Stimulated activated CD4-positive, alpha-beta T cell treated with anti-CD3 and anti-CD28 coated beads, Interleukin-2, amount 100 ng/mL, for 48 hours (primary cell): Measurements from ENCODE around the gene GAA.

Experiments used
- DNase-seq, 2 donors: peaks; one replicate each; pipeline ENCODE4 v3.0.0-alpha.2; 2020

GAA gene

DNA sequence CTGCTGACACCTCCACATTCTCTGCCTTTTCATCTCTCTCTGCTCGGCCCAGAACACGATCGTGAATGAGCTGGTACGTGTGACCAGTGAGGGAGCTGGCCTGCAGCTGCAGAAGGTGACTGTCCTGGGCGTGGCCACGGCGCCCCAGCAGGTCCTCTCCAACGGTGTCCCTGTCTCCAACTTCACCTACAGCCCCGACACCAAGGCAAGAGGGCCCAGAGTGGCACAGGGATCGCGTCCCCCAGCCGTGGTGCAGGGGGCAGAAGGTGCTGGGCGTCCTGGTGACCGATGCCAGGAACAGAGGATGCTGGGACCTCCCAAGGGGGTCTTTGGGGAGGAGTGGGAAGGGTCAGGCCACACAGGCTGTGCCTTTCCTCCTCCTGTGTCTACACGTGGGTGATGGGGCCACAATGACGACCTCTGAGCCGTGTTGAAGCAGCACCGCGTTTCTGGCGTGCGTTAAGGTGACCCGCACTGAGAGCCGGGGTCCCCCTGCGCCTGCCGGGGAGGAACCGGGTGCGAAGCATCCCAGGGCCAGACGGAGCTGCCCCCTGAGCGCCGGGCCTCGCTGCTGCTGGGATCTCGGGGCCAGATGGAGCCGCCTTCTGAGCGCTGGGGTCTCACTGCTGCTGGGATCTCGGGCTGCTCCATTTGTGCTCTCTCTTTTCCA, 17.4 kb downstream of the GAA start:
- DNase-seq = no peak

DNA sequence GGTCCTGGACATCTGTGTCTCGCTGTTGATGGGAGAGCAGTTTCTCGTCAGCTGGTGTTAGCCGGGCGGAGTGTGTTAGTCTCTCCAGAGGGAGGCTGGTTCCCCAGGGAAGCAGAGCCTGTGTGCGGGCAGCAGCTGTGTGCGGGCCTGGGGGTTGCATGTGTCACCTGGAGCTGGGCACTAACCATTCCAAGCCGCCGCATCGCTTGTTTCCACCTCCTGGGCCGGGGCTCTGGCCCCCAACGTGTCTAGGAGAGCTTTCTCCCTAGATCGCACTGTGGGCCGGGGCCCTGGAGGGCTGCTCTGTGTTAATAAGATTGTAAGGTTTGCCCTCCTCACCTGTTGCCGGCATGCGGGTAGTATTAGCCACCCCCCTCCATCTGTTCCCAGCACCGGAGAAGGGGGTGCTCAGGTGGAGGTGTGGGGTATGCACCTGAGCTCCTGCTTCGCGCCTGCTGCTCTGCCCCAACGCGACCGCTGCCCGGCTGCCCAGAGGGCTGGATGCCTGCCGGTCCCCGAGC, 17.9 kb downstream of the GAA start:
- no peak for DNase-seq

DNA sequence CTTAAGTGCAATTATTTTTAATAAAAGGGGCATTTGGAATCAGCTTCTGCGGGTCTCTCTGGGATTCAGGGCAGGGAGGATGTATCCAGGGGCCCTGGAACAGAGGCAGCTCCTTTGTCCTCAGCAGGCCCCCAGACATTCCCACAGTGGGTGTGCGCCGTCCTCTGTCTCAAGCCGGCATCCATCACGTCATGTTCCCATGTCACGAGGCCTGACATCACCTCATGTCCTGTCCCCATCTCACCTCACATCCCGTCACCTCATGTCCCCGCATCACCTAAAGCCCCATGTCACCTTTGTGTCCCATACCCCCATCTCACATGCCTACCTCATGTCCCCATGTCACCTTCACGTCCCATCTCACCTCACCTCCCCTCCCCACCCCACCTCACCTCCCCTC, 18.5 kb downstream of the GAA start:
- no peak for DNase-seq

DNA sequence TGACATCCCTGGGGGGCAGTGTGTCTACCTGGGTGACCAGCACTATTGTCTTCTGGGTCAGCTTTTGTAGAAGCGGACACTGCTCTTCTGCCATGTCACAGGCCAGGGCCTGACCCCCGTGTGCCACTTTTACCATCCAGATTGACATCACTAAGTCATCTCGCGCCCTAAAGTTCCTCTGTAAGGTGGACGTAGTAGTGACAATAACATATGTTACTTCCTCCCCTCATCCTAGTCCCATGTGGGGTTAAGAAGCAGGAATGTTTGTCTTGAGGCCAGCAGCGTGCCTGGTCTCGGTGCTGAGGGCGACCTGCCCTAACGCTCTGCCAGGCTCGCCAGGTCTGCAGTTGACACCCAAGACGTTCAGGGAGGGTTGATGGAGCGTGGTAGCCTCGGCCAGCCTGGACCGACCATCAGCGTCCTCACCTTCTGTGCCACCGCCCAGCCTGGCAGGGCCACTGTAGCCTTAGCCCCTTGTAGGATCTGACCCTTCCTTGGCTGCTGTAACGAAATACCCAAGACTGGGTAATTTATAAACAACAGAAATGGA, 20.7 kb downstream of the GAA start:
- DNase-seq = no peak

DNA sequence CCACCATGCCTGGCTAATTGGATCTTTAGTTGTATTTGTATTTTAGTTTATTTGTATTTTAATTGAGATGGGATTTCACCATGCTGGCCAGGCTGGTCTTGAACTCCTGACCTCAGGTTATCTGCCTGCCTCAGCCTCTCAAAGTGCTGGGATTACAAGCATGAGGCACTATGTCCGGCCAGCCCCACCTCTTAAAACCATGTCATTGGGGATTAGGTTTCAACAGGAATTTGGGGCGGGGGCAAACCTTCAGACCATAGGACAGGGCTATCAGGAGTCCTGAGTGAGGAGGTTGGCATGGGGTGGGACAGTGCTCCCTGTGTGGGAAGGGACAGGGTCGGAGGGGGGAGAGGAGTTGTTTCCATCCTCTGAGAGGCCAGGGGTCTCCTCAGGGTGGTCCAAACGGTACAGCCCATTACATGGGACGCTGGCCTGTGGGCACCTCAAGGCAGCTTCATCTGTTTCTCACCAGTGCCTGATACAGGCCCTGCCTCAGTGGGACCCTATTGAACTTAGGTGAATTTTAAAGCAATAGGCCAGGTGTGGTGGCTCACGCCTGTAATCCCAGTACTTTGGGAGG, 21.6 kb downstream of the GAA start:
- DNase-seq = no peak

DNA sequence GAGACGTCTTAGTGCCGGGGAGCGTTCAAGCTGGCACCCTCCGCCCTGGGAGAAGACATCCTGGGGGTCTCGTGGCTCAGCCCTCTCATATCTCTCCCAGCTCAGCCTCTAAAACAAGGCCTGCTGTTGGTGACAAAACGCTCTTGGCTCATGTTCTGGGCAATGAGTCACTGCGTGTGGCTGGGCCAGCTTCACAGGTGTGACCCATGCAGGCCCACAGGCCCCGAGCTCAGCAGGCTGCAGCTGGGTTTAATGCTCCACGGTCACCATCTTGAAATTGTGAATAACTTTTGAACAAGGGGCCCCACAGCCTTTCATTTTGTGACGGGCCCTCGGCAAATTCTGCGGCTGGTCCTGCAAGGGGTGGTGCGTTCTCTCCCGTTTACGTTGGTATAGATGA, 22.4 kb downstream of the GAA start:
- no peak for DNase-seq

DNA sequence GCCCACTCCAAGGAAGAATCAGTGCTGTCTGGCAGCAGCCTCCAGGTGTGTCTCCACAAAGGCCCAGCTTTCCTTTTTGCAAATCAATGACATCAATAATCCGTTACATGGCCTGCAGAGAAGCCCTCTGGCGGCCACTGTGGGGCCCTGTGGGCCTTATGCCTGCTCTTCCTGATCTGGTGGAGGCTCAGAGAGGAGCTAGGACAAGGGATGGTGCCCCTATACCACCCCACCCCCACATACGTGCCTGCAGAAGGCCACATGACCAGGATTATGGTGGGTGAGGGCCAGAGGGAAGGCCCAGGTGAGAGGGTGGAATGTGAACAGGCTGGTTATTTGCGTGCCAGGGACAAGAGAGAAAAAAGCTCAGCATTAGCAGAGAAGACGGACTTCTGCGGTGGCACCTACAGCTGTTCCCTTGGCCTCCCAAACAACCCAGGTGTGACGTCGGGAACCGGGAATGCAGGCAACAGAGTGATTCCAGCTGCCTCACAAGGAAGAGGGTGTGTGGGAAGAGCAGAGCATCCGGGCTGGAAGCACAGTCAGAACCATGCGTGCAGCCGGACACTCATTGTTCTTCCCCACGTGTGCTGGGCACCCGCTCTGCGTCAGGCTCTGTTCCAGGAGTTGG, 23.1 kb downstream of the GAA start:
- no peak for DNase-seq

DNA sequence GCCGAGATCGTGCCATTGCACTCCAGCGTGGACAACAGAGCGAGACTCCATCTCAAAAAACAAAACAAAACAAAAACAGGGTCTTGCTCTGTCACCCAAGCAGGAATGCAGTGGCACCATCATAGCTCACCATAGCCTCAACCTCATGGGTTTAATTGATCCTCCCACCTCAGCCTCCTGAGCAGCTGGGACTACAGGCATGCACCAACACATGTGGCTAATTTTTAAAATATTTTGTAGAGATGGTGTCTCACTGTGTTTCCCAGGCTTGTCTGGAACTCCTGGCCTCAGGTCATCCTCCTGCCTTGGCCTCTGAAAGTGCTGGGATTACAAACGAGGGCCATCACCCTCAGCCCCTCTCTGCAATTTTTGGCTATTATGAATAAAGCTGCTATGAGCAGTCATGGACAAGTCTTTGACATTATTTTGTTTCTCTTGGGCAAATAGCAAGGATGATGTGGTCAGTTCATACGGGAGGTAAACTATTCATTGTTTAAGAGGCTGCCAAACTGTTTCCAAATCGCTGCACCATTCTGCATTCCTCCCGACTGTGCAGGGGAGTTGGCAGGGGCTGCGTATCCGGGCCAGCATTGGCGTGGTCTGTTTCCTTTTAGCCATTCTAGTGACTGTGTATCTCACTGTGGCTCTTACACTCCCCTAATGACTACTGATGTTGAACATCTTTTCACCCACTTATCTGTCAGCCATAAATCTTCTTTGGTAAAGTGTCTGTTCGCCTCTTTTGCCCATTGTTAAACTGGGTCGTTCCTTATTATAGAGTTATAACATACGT, 24.5 kb downstream of the GAA start:
- DNase-seq = no peak

DNA sequence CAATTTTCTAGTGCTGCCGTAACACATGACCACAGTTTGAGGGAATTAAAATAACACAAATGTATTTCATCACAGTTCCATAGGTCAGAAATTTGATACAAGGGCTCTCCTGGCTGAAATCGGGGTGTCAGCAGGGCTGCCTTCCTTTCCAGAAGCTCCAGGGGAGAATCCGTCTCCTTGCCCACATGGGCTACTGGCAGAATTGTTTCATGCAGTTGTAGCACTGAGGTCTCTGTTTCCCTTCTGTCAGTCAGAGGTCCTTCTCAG, 25.0 kb downstream of the GAA start:
- DNase-seq = no peak

DNA sequence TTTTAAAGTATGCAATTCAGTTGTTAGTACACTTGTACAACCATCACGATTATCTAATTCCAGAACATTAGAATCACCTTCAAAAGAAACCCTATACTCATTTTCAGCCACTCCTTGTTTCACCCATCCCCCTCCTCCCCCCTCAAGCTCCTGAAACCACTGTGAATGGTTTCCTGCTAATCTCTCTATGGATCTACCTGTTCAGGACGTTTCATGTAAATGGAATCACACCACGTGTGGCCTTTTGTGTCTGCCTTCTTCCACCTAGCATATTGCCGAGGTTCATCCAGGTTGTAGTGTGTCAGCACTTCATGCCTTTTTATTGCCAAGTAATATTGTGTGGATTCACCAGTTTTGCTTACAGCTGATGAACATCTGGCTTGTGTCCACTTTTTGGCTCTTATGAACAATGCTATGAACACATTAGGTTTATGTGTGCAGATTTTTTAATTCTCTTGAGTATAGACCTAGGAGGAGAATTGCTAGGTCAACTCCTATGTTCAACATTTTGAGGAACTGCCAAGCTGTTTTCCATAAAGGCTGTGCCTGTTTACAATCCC, 27.7 kb downstream of the GAA start:
- DNase-seq = no peak

DNA sequence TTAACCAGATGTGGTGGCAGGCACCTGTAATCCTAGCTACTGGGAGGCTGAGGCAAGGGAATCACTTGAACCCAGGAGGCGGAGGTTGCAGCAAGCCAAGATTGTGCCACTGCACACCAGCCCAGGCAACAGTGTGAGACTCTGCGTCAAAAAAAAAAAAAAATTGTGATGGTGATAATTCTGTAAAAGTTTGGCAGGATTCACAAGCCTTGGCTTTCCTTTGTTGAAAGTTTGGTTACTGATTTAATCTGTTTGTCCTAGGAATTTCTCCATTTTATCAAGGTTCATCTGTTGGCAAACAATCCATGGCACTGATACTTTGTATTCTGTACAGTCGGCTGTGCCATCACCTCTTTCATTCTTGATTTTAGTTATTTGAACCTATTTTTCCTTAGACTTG, 29.6 kb downstream of the GAA start:
- no peak for DNase-seq

DNA sequence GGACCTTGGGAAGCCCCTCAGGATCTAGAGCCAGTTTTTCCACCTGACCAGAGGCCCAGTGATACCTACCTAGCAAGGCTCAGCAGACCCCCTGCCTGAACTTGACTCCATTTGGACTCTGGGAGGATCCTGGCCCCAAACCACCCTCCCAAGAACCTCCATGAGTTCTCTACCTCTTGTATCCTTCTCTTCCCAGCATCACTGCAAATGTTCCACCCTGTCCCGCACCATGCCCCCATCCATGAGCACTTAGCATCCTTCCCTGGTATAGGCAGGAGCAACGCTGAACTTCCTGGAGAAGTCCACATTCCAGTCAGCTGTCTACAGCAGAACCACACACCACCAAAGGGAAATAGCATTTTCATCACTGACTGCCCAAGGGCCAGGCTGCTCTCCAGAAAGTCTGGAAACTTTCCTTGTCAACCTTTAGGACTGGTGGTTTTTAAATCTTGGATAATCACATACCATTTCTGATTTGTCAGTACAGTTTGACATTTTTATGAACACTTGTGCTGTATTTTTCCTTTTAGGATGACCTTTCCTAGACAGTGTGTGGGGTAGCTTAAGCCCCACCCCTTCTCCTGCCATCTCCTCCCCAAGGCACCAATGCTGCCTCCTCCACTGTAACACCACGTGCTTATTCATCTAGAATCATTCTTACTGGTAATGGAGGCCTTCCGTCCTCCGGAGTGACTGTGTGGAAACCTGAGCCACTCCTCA, 31.7 kb downstream of the GAA start:
- DNase-seq = no peak

DNA sequence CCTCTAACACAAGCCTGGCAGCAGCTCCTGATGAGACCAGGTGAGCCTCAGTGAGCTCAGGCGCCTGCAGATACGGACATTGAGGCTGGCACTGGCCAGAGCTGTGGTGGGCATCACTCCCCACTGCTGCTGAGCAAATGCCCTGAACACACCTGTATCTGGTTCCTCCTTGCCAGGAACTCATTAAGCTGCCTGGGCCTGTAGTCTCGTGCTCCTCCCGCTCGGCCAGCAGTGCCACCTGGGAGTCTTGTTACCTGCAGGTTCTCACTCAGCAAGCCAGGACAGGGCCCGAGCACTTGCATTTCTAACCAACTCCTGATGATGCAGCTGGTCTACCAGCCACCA, 32.2 kb downstream of the GAA start:
- DNase-seq = no peak

DNA sequence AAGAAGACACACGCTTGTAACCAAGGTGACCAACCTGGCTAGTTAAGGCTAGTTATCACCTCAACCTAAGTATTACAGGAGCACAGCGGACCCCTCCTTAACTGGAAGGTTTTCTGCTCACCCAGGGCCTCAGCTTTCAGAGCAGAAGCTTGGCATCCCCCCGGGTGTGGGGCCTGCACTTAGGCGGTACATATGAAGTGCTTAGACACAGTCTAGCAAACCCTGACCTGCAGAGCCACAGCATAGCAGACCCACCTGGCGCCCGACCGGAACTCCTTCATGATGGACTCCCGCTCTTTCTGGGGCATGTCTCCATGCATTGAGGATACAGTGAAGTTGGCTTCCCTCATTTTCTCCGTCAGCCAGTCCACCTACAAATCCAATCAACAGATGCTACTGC, 35.8 kb downstream of the GAA start:
- DNase-seq = no peak

DNA sequence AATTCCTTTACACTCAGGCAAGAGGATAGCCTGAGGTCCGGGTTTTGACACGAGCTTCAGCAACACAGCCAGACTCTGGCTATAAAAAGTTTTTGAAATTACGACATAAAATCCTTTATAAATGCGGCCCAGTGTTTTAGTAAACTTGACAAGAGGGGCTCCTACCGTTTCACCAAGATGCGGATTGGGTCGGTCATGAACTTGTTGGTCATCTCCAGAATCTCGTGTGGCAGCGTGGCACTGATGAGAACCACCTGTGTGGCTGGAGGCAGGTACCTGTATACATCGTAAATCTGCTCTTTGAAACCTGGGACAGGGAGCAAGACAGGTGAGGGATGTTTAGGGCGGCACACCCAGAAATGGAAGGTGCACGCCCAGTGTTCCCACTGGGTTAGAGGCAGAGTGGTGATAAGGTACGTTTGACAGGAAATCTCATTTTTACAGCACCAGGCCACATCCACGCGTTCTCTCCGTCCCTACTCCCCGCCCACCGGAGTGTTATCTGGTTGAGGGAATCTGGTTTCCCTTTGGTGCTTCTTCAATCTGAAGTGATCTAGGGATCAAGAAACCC, 37.6 kb downstream of the GAA start:
- DNase-seq = no peak

DNA sequence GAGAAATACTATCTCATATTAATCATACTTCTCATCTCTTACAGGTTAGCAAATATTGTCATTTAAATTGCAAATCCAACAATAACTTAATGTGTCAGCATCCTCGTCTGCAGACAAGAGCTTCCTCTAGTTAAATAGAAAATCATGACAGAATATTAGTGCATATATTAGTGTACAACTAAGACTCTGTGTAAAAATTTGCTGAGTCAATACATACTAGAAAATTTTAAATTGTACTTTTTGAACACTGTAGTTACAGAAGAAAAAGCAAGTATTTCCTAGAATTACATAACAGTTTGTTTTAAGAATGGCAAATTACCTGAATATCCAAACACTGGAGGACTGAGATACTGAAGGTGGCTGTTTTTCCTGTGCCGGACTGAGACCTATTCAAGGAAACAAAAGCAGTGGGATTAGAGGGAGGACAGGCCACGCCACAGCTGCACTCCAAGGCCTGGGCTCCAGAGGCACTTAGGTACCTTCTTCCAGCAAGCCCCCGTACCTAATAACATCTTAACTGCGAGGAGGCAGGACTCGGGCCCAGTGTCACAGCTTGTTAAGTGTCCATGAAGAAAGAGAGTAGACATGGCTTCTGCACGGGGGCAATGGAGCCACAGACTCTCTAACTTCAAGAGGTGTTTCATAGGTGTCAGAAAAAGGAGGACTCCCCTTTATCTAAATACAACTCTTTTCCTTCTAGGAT, 40.2 kb downstream of the GAA start:
- no peak for DNase-seq

DNA sequence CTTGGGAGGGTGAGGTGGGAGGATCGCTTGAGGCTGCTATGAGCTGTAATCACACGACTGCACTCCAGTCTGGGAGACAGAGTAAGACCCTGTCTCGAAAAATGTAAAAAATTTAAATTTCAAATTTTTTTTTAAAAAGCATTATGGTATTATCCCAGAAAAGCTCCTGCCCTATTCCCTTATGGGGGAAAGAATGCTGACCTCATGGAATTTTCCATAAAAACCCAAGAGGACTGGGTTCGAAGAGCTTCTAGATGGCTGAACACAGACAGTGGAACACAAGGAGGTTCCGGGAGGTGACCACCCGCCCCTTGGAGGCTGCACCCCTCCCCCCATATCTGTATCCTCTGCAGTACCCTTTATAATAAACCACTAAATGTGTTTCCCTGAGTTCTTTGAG, 41.5 kb downstream of the GAA start:
- DNase-seq = no peak

DNA sequence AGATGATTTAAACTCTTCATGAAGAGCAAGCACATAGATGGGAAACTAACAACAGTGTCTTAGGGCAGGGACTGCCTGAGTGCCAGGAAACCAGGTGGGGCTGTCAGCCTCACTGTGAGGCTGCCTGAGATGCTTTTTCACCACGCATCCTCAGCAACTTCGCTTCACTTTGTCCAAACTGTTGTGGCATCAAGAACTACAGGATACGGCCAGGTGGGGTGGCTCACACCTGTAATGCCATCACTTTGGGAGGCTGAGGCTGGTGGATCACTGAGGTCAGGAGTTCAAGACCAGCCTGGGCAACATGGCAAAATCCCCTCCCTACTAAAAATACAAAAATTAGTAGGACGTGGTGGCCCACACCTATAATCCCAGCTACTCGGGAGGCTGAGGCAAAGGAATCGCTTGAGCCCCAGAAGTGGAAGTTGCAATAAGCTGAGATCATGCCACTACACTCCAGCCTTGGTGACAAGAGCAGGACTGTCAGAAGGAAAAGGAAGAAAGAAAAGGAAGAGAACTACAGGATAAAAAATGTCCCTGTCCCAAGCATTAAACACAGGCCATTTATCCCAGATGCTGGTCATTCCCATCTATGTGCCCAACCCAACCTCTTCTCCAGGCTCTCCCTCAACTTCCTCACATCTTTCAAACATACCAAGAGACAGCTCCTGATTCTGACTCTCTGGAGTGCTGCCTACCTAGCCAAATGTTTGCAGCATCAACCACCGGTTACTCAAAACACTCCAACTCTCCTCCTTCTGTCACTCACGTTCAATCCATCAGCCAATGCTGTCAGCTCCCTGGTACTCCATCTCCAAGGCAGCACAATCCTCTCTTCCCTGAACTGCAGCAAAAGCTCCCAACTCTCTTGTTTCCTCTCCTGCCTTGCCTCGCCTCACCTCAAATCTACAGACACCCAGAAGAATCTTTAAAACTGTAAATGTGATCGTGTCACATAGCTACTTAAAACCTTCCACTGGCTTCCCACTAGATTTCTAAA, 44.0 kb downstream of the GAA start:
- no peak for DNase-seq

DNA sequence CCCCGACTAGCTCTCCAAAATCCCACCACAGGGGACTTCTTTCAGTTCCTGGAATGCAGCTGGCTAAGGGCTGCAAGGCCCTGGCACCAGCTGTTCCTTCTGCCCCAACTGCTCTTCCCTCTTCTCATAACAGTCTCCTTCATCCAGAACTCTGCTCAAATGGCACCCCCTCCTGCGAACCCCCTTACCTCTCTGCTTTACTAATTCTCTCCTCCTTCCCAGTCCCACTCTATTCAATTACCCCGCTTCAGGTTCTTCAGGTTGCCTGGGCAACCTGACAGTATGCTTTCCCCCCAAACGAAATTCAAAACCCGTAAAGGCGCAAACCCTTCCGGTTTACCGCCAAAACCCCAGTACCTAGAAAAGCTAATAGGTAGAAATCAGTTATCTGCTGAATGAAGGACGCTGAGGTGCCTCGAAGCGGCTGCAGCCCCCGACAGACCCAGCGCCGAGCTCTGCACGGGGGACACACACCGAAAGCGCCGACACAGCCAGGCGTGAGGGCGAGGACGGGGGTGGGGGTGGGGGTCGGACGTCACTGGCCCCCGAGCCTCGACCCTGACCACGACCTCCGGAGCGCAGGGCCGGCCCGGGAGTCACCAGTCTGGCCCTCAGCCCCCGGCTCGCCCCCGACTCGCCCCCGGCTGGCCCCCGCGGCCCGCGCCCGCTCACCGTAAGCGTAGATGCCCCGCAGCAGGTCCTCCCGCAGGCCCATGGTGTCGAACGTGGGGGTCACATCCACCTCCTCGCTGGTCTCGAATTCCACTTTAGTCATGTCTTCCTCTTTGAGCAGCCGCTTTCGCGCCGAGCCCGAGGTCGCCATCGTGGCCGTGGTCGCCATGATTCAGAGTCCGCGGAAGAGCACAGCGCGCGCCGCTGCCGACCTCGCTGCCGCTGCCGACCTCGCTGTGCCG, 45.0 kb downstream of the GAA start:
- no peak for DNase-seq
